SIG-M5 treated with dmso at 0.1 percent for 504 hours (cell line): Measurements from ENCODE around the gene HELZ.
"Not testable (repeated sequence)": the region's sequence is repeated elsewhere in the genome, so short reads cannot be mapped to it uniquely, and the experiment has no call there.

Source experiments
- DNase-seq: peaks from one replicate; lab custom pipeline; 2025; ENCODE audit not compliant: unreplicated experiment; lab: John Stamatoyannopoulos, UW

The HELZ gene

GRCh38 chr17:67229109-67229955 is 15.7 kb downstream of the HELZ start:
- DNase-seq = no peak

DNA sequence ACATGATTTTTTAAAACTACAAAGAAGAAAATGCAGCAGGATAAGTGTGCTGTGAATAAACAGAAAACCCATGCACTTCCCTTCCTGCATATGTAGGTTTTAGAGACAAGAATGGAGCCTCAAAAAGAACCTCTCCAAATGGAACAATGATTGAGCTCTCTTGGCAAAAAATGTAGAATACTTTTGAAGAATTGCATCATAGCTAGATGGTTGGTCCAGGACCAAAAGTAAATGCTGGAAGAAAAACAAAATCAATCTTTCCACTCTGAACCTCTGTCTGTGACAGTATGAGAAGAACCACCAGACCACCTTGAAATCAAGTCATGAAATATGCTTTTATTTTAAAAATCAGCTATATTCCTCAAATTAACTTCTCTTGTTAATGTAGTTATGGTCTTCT is 17.5 kb downstream of the HELZ start:
- no peak for DNase-seq

DNA sequence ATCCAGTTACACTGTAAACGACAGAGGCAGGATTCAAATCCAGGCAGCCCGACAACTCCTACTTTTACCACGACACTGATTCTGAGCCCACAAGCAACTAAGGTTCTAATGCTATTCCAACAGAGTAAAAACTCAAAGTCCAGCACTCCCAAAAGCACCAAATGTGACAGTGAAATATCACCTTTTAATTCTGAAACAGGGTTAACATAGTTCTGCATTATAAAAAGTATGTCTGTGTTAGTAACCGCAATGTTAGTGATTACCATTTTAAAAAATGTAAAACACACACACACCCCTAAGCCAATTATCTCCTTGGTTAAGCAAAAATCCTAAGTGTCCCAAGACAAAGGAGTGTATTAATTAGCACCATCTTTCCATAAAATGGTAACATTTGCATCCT is 19.7 kb downstream of the HELZ start:
- no peak for DNase-seq

DNA sequence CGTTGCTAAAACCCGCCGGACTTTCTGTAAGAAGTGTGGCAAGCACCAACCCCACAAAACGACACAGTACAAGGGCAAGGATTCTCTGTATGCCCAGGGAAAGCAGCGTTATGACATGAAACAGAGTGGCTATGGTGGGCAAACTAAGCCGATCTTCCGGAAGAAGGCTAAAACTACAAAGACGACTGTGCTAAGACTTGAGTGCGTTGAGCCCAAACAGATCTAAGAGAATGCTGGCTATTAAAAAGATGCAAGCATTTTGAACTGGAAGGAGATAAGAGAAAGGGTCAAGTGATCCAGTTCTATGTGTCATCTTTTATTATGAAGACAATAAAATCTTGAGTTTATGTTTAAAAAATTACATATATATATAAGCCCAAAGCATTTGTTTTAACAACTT is 20.3 kb downstream of the HELZ start:
- no peak for DNase-seq

GRCh38 chr17:67223924-67224323 is 21.1 kb downstream of the HELZ start:
- no peak for DNase-seq

- peak; percentile 79 for DNase-seq
Measured at GRCh38 chr17:67221062-67221998, 23.7 kb downstream of the HELZ start.

DNA sequence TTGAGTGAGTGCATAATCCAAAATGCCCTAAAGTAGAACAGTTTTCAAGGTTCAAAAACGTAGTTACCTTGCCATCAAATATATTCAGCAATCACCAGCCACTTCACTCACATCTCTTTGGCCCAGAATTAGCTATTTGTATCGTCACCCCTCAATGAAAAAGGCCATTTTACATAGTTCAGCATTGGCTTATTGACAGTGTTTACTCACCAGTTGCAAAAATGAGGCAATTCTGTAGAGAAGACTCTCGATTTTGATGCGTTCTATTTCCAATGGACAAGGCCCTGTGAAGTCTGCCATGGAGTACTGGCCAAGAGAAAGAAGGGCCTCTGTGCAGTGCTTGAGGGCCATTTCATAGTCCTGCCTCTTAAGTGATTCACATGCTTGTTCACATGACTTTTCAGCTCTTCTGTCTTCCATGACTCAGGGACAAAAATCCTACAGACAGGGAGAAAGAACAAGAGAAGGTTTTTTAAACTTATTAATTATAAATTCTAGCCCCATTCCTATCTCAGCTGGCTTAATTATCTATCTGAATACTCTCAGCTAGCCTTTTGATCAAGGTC is 26.5 kb downstream of the HELZ start:
- no peak for DNase-seq

- no peak for DNase-seq
Measured at GRCh38 chr17:67217446-67217845, 27.6 kb downstream of the HELZ start.

GRCh38 chr17:67216578-67217320 is 28.2 kb downstream of the HELZ start:
- no peak for DNase-seq

DNA sequence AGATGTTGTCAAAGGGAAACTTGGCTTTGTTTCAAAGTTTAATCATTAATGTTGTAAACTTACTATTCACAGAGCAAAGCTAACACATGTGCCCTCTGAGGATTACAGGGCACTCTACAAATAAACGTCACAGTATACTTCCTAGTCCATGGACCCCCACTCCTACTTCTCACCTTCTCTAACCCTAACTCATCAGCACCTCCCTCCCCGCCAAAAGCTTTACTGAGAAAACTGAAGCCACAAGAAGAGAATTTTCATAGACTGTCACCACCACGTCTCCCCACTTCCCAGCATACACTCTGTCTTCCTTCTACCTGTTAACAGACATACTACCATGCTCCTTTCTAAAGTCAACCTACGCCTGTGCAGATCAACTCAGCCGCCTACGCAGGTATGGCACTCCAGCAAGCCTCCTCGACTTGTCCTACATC is 29.0 kb downstream of the HELZ start:
- DNase-seq = no peak

DNA sequence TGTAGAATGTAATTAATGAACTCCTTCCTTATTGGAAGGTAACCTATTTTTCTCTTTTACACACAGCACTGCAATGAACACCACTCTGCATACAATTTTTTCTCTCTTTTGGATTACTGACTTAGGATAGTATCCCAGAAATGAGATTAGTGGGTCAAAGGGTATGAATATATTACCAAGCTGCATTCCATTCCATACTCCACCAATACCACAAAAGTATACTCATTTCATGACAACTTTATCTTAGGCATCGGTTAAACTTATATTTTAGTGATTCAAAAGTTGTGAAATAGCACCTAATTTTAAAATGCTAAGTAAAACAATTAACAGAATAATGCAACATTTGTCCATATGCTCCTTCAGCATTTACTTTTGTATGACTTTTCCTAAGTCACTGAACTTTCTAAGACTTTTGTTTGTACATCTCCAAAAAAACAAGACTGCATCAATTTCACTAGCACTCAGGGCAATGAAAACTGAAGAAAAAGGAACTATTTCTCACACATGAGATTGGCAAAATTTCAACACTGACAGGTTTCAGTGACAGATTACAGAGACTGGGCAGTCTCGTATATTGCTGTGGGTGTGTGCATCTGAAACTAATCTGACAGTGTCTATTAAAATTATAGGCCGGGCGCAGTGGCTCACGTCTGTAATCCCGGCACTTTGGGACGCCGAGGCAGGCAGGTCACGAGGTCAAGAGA is 32.1 kb downstream of the HELZ start:
- DNase-seq = peak; percentile 87

DNA sequence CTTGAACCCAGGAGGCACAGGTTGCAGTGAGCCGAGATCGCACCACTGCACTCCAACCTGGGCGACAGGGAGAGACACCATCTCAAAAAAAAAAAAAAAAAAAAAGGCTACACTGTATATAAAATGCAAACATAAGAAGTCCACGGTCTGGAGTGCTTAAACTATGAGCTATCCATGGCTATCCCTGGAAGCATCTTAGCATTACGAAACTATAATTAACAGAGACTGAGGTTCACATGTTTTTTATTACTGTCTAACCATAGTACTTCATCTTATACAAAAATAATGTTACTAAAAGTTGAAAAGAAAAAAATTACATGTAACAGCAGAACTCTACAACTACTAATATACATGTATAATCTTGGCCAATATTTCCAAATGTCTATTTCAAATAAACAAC is 32.8 kb downstream of the HELZ start:
- DNase-seq = no peak

DNA sequence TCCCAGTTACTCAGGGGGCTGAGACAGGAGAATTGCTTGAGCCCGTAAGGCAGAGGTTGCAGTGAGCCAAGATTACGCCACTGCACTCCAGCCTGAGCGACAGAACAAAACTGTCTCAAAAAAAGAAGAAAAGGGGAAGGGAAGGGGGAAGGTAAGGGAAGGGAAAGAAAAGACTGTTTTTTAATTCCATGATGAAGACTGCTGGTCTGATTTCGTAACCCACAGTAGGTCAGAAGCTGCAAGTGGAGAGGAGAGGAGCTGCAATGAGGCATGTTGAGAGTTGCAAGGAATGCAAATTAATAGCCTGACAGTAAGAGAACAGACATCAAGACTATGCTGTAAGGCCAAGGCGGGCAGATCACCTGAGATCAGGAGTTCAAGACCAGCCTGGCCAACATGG is 33.3 kb downstream of the HELZ start:
- peak; percentile 97 for DNase-seq

GRCh38 chr17:67210915-67211314 is 34.1 kb downstream of the HELZ start:
- no peak for DNase-seq

GRCh38 chr17:67208232-67208631 is 36.8 kb downstream of the HELZ start:
- DNase-seq = no peak

- DNase-seq = no peak
Measured at GRCh38 chr17:67203818-67204217, 41.2 kb downstream of the HELZ start.

GRCh38 chr17:67202503-67202902 is 42.5 kb downstream of the HELZ start:
- no peak for DNase-seq

- peak; percentile 40 for DNase-seq
Measured at GRCh38 chr17:67200727-67201301, 44.2 kb downstream of the HELZ start.

DNA sequence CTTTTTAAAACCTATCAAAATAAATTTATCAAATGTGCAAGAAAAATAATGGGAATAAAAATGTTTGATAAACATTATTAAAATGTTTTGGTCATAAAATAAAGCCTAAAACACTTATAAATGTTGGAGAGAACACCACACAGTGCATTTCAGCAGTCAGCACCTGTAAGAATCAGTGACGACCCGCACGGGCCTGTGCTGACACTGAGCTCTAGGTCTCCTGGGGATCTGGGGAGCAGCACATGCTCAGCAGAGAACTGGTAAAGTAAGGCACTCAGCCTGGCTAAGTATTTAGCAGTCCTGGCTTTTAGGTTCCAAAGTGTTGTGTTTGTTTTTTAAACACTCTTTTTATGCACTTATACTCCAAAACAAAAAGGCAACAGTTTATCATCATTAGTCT is 46.9 kb downstream of the HELZ start:
- DNase-seq = no peak

DNA sequence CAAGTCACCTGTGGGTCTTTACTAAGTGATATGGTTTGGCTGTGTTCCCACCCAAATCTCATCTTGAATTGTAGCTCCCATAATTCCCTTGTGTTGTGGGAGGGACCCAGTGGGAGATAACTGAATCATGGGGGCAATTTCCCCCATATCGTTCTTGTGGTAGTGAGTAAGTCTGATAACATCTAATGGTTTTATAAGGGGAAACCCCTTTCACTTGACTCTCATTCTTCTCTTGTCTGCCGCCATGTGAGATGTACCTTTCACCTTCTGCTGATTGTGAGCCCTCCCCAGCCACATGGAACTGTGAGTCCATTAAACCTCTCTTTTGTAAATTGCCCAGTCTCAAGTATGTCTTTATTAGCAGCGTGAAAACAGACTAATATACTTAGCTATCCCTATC is 48.0 kb downstream of the HELZ start:
- DNase-seq = not testable (repeated sequence)
